Measurements from ENCODE around the gene TGFBR1. TPM values are rescaled to one million over a fixed set of nuclear protein-coding genes. Genes with fewer than 3 reads are reported as not detected.

TGFBR1 gene
- total and polyA plus RNA-seq, 2 experiments from 2014 or later: 41.7 to 79.4 TPM

Small RNAs within 50 kb of the gene (small RNA-seq; reads per million reads assigned to genes)
- gene RN7SL794P: not detected
- not detected for gene RNA5SP290

Other genes starting within 250 kb of the TGFBR1 start
- 105 and 106 TPM in 2 replicates for gene COL15A1, start 161.2 kb upstream of the TGFBR1 start, total RNA-seq
- gene COL15A1, start 161.2 kb upstream of the TGFBR1 start, polyA plus RNA-seq: 87.2 and 97.6 TPM in 2 replicates
- gene ALG2, start 116.8 kb downstream of the TGFBR1 start, total RNA-seq: 51.9 and 55.8 TPM in 2 replicates
- 48.3 and 64.0 TPM in 2 replicates for gene ALG2, start 116.8 kb downstream of the TGFBR1 start, polyA plus RNA-seq
- 145 and 154 TPM in 2 replicates for gene SEC61B, start 117.2 kb downstream of the TGFBR1 start, total RNA-seq
- gene SEC61B, start 117.2 kb downstream of the TGFBR1 start, polyA plus RNA-seq: 365 and 377 TPM in 2 replicates